H54 (cell line): ENCODE measurements around the gene EPHA6.
A peak's percentile ranks its signal among the peaks of the same experiment; 100 is the strongest.

Source experiments
- DNase-seq: peaks from one replicate; pipeline ENCODE4 v3.0.0; 2011; ENCODE audit warnings: low spot score, mixed read lengths; ENCODE audit not compliant: insufficient read length
- FAIRE-seq: peaks from 3 replicates; lab custom pipeline; 2011; peaks lifted over from hg19 to GRCh38; lab: Jason Lieb, UNC
- POLR2A ChIP-seq: IDR thresholded peaks from 2 replicates; pipeline ENCODE4 v1.6.1; 2011; ENCODE audit warnings: low read depth, mild to moderate bottlenecking, low read length

The EPHA6 gene

DNA sequence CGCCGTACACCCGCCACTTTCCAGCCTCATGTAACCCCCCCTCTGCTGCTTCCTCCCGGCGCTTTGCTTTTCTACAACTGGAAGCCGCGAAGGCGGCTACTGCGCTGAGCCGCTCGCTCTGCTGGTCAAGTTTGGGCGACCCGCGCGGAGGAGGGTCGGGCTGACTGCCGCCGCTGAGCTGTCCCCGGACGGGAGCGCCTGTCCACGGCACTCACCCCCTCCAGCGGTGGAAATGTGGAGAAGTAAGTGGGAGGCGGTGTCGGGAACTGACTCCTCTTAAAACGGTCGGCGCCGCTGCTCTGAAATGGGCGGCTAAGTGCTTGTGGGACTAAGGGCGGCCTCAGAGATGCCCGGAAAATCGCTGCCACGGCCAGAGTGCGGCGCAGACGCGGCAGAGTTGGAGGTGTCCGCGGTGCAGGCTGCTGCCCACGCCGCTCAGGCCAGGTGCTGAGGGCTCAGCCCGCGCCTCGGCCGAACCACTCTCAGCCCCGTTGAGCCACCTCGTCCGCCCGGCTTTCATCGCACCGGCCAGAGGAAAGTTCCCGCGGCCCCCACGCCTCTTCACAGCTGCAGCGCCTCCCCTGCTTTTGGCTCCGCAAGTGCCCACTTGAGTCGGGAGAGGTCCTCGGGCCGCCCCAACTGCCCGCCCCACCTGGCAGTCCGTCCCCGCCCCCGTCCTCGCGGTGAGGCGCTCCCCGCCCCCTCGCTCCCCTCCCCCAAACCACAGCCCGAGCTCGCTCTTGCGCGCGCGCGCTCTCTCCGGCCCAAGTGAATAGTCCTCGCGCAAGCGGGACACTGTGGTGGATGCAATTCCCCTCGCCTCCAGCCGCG lies at the start of gene EPHA6:
TSS of gene EPHA6 (plus strand) at position 775 of the 831 bp plus-strand sequence.
- no peak for TF ChIP-seq POLR2A
- FAIRE-seq (no peak), DNase-seq (no peak)

DNA sequence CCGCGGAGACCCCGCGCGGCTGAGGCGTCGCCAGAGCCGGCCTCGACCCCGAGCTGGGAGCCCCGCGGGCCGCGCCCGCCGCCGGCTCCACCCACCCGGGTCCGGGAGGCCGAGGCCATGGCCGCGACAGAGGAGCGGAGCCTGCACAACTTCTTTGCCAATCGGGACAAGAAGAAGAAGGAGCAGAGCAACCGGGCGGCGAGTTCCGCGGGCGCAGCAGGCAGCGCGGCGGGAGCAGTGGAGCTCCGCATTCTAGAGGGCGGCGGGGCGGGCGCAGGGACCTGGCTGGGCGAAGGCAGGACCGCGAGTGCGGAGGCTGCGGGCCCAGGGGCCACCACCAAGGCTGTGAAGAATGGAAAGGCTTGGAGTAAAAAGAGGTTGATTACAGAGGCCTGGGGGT lies 37.6 kb upstream of the EPHA6 start:
- TF ChIP-seq POLR2A: no peak
- DNase-seq (no peak), FAIRE-seq (no peak)

DNA sequence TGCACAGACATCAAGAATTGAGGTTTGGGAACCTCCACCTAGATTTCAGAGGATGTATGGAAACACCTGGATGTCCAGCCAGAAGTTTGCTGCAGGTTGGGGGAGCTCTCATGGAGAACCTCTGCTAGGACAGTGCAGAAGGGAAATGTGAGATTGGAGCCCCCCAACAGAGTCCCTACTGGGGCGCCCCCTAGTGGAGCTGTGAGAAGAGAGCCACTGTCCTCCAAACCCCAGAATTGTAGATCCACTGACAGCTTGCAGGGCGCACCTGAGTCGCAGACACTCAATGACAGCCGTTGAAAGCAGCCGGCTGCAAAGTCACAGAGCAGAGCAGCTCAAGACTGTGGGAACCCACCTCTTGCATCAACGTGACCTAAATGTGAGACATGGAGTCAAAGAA lies 34.6 kb upstream of the EPHA6 start:
- DNase-seq: no peak
- no peak for TF ChIP-seq POLR2A
- no peak for FAIRE-seq

DNA sequence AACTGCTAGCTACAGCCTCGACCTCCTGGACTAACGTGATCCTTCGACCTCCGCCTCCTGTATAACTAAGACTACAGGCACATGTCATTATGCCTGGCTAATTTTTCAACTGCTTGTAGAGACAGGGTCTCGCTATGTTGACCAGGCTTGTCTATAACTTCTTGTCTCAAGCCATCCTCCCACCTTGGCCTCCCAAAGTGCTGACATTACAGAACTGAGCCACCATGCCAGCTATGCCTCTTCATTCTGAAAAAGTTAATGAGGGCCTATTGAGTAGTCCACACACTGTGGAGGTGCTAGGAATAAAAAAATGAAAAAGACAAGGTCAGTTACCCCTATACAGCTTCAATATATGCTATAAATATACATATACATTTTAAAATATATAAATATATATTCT lies 18.3 kb upstream of the EPHA6 start:
- DNase-seq: no peak
- no peak for FAIRE-seq
- no peak for TF ChIP-seq POLR2A

DNA sequence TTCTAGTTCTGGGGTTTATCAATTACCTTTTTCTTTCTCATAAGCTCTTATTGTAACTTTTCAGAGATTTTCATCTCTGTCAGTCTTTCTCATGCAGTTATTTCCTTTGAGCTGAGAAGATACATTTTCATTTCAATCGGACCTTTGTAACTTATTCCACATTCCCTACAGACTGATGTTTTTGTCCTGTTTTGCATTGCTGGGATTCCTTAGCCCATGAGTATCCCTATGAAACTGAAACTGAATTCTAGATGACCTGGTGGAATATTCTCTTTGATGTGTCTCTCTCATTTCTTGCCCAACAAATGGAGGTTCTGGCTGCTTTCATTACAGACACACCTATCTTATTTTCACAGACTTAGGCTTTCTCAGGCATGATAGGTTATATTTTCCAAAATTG lies 10.5 kb upstream of the EPHA6 start:
- DNase-seq (no peak), FAIRE-seq (no peak)
- TF ChIP-seq POLR2A: no peak

DNA sequence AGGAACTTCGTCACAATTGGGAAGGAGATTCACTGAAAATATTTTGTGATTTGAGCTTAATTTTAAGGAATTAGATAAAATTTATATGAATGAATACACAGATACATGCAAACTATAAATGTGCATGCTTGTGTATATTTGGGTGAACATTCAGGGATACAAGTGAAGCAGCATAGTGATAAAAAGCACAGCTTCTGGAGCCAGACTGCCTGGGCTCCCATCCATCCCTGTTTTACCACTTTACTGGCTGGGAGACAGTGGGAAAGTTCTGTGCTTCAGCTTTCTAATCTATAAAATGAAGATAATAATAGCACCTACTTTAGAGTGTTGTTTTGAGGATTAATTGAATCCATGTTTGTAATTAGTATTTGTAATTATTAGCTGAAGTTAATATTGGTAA lies 8.1 kb upstream of the EPHA6 start:
- DNase-seq: no peak
- no peak for FAIRE-seq
- TF ChIP-seq POLR2A: no peak

DNA sequence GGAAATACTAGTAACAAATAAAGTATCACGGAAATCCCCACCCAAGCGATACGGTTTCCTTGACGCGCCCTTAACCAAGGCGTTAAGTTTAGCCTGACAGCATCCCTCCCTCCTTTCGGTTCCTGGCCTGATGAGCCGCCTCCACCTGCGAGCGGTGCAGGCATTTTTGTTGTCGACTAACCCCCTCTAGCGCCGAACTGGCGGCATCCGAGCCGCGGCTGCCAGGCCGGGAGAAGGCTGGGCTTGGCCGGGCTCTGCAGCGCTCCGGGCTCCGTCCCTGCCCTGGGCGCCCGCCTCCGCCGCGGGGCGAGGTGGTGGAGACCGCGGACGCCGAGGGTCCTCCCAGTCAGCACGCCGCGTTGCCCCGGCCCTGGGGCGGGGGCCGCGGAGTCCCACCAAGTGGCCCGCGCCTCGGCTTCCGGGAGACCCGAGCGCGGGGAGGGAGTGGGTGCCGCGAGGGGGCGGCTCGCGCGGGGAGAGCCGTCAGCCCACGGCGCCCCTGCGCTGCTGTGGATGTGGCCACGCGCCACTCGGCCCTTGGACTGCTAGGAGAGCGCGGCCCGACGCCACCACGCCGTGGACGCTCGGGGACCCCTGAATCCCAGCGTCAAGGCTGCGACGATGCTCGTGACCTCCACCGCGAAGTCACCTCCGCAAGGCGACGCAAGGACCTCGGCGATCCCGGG lies 1.1 kb upstream of the EPHA6 start:
- no peak for TF ChIP-seq POLR2A
- peak; percentile 30 for DNase-seq
- FAIRE-seq: no peak

DNA sequence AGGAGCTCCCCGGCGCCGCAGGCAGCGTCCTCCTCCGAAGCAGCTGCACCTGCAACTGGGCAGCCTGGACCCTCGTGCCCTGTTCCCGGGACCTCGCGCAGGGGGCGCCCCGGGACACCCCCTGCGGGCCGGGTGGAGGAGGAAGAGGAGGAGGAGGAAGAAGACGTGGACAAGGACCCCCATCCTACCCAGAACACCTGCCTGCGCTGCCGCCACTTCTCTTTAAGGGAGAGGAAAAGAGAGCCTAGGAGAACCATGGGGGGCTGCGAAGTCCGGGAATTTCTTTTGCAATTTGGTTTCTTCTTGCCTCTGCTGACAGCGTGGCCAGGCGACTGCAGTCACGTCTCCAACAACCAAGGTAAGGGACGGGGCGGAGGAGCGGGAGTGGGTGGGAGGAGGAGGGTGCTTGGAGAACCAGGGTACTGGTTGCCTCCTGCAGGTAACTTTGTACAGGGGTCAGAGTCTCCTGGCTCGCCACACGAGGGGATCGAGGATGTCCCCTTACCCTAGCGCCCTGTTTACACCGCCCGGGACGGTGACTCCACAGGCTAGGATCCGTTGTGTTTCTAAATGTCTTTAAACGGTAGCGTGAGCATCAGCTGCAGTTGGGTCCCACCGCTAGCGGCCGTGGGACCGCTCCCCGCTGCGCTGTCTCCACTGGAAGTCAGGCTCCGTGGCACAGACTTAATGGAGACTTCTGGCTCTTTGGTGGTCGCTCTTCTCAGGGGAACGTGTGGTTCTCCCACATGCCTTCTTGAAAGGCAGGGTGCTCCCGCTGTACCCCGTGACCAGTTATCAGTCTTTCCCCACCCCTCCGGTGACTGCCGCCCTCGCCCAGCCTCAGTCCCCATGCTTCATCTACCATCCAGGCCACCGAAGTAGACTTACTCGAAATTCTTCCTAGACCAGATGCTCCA lies 515 bp downstream of the EPHA6 start:
- no peak for TF ChIP-seq POLR2A
- DNase-seq: no peak
- FAIRE-seq: no peak

DNA sequence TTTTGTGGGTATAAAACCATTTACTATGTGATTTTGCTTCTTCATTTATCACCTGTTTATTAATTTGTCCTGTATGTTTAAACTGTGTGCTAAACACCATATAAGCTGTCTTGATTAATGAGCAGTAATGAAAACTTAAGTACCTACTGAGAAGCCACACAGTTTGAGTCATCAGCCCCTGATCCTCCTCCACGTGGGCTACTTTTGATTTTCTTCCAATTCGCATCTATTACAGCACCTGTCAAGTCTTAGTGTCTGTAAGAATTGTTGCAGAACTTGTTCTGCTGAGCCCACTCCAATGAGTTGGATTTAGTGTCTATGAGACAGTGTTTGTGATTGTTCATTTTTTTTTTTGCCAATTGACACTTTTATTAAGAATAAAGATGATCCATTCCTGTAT lies 16.8 kb downstream of the EPHA6 start:
- no peak for TF ChIP-seq POLR2A
- no peak for FAIRE-seq
- DNase-seq: no peak

DNA sequence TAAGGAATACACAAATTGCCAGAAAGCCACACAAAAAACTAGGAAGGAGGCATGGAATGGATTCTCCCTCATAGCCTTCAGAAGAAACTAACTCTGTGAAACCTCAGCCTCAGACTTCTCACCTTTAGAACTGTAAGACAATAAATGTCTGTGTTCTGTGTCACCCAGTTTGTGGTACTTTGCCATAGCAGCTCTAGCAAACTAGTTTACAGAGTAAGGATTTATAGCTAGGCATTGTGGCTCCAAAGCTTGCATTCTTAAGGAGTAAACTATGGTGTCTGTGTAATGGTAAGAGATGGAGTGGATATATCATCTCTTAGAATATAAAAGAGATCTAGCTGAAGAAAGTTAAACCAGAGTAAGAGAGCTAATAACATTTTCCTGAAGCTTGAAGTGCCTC lies 18.9 kb downstream of the EPHA6 start:
- TF ChIP-seq POLR2A: no peak
- DNase-seq (no peak), FAIRE-seq (no peak)

DNA sequence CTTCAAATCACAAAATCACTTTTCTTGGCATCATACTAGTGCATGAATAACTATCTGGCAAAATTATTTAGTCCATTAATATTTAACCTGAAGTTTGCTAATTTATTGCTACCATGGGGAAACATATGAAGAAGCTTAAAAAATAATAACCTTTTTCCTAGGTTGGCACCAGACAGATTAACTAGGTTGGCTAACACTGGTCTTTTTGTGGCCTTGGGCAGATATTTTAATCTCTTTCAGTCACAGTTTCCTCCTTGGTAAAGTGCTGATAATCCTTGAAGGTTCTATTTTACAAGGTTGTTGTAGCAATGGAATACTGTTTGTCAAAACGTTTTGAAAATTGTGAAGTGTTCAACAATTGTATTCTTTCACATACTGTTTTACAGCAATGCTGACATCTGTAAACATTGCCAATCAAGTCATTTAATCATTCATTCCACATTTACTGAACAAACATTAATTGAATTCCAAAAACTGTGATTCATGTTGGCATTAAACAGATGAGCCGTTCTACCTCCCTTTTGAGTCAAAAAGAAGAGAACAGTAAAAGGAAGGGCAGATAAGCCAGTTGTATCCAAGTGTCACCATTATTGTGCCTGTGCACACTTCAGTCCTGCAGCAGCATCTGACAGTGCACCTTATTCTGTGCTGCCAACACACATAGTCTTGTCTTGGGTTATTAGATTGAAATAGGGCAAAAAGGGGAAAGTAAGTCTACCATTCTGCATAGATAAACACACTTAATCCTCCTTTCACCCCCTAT lies 21.9 kb downstream of the EPHA6 start:
- no peak for TF ChIP-seq POLR2A
- no peak for DNase-seq
- FAIRE-seq: no peak

DNA sequence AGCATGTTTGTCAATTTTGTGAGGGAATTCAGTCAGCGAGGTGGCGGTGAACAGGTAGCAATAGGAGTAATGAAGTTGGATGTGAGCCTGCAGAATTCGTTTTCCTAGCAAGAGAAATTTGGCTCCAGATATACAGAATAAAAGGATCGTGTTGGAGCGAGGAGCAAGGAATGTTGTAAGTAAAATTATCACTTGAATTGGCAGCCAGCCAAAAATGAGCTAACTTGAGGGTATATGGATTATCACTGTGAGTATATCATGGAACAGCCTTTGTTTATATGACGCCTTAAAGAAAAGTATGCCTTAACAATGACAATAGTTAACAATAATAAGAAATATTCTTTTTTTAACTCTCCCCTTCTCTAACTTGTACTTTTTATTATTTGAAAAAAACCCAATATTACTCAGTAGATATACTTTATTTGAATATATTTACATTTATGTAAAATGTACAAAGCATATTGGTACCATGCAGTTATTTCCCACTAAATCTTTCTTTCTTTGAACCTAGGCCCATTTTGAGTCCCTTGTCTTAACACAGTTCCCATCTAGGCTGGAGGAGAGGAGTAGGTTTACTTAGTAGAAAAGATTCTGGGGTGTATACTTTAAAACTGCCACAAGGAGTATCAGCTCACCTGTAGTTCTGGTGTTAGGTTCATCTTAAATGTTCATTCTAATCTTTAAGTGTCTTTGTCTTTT lies 29.3 kb downstream of the EPHA6 start:
- DNase-seq (no peak), FAIRE-seq (no peak)
- TF ChIP-seq POLR2A: no peak

DNA sequence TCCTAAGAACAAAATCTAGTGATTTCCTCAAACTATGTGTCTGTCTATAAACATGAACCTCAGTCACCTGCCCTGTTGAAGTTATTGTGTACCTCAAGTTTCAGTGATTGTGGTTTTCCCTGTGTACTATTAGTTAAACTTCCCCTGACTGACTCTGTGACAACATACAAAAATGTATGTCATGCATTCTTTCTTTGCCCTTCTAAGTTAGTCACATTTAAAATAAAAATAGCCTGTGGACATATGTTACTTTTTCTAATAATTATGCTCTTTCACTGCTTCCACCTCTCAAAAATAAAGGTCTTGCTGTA lies 29.8 kb downstream of the EPHA6 start:
- no peak for FAIRE-seq
- TF ChIP-seq POLR2A: no peak
- DNase-seq: no peak
